Endodermal cell (in vitro differentiated cells): ENCODE data around the gene CSNK1D. TPM values are rescaled to one million over a fixed set of nuclear protein-coding genes. Genes with fewer than 3 reads are reported as not detected.

Experiments used
- DNase-seq: peaks from one replicate; pipeline ENCODE4 v3.0.0-alpha.2; 2017
- H3K27ac ChIP-seq: 2 replicates; pipeline ENCODE4 v1.5.1; 2013; ENCODE audit warnings: mild to moderate bottlenecking, low read depth, low read length, moderate library complexity
- H3K27me3 ChIP-seq: 2 replicates; pipeline ENCODE4 v1.6.1; 2013; ENCODE audit warnings: mild to moderate bottlenecking, low read length, moderate library complexity; ENCODE audit not compliant: insufficient read depth, control insufficient read depth, poor library complexity, severe bottlenecking
- H3K36me3 ChIP-seq: 2 replicates; pipeline ENCODE4 v1.7.0; 2013; ENCODE audit warnings: mild to moderate bottlenecking, low read length, moderate library complexity; ENCODE audit not compliant: control insufficient read depth, insufficient read depth
- H3K4me1 ChIP-seq: one replicate; pipeline ENCODE4 v1.7.0; 2013; ENCODE audit warnings: low read length; ENCODE audit not compliant: control insufficient read depth, insufficient read depth
- H3K4me3 ChIP-seq: 2 replicates; pipeline ENCODE4 v1.5.1; 2013; ENCODE audit warnings: mild to moderate bottlenecking, low read length, moderate library complexity
- H3K9ac ChIP-seq: 2 replicates; pipeline ENCODE4 v1.6.1; 2013; ENCODE audit warnings: mild to moderate bottlenecking, low read length, moderate library complexity; ENCODE audit not compliant: poor library complexity, severe bottlenecking; ENCODE audit errors: extremely low read depth
- H3K9me3 ChIP-seq: 2 replicates; pipeline ENCODE4 v1.6.1; 2013; ENCODE audit warnings: mild to moderate bottlenecking, low read length, moderate library complexity; ENCODE audit not compliant: control insufficient read depth
- H3K27ac Mint-ChIP-seq: 2 replicates; pipeline ENCODE4 v1.8.0; 2020; ENCODE audit warnings: mixed read lengths
- H3K27me3 Mint-ChIP-seq: 2 replicates; pipeline ENCODE4 v1.8.0; 2021; ENCODE audit warnings: mild to moderate bottlenecking, mixed read lengths; ENCODE audit not compliant: insufficient read depth
- H3K36me3 Mint-ChIP-seq: 2 replicates; pipeline ENCODE4 v1.8.0; 2020; ENCODE audit warnings: low read depth, mixed read lengths
- H3K4me1 Mint-ChIP-seq: 2 replicates; pipeline ENCODE4 v1.8.0; 2020; ENCODE audit warnings: mixed read lengths
- H3K4me3 Mint-ChIP-seq: 2 replicates; pipeline ENCODE4 v1.8.0; 2020; ENCODE audit warnings: mild to moderate bottlenecking, moderate library complexity, mixed read lengths
- H3K9me3 Mint-ChIP-seq: 2 replicates; pipeline ENCODE4 v1.8.0; 2020; ENCODE audit warnings: mild to moderate bottlenecking, mixed read lengths
- WGBS, 2 experiments: methylation state at CpG; one replicate each; pipeline versions ENCODE4 v1.1.5 to v1.1.7; 2013; ENCODE audit warnings: missing lambda C conversion rate in 2 of 2, mixed read lengths in 1 of 2; ENCODE audit not compliant: insufficient coverage in 1 of 2, insufficient read length in 1 of 2; 5-methylcytosine and 5-hydroxymethylcytosine counted together
- total RNA-seq, 2 donors: library from RNA; stranded (reverse); fragmentation: NEBNext Ultra II Directional in 1 of 2; extraction: Animal tissue kit (Norgen Biotek cat#: 25700) in 1 of 2; gene quantifications; 2 replicates in 1 of 2; 3 replicates in 1 of 2; pipeline ENCODE4 v1.2.1, GENCODE V29; 2021
- TF ChIP-seq, protein P1 (sequence below): fragments of 200-600 bp; sonication (generic); conservative IDR thresholded peaks from 2 replicates; pipeline ENCODE4 v1.5.0; 2021; ENCODE audit warnings: antibody characterized with exemption, mild to moderate bottlenecking

CSNK1D gene
- total RNA-seq, 2 donors from 2014 or later = 104 to 143 TPM

DNA sequence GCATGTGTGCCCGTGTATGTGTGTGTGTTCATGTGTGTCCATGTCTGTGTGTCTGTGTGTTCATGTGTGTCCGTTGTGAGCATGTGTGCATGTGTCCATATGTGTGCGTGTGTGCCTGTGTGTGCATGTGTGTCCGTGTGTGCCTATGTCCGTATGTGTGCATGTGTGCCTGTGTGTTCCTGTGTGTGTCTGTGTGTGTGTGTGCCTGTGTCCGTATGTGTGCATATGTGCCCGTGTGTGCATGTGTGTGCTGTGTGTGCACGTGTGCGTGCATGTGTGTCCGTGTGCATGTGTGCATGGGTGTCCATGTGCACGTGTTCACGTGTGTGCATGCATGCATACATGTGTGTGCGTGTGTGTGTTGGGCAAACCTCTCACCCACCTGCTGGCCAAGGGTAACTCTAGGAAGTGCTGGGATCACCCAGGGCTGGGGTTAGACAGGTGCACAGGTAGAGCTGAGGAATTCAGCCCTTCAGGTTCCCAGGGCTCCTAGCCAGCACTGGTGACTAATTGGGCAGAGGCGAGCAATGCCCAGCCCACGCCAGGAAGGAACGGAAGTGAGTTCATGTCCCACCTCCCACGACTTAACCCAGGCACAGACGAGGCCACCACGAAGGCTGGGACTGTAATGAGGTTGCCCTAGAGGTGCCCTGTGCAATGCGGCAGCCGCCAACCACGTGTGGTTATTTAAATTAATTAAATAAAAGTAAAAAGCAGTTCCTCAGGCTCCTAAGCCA, 8.2 kb upstream of the CSNK1D start:
- TF ChIP-seq, protein P1, sequence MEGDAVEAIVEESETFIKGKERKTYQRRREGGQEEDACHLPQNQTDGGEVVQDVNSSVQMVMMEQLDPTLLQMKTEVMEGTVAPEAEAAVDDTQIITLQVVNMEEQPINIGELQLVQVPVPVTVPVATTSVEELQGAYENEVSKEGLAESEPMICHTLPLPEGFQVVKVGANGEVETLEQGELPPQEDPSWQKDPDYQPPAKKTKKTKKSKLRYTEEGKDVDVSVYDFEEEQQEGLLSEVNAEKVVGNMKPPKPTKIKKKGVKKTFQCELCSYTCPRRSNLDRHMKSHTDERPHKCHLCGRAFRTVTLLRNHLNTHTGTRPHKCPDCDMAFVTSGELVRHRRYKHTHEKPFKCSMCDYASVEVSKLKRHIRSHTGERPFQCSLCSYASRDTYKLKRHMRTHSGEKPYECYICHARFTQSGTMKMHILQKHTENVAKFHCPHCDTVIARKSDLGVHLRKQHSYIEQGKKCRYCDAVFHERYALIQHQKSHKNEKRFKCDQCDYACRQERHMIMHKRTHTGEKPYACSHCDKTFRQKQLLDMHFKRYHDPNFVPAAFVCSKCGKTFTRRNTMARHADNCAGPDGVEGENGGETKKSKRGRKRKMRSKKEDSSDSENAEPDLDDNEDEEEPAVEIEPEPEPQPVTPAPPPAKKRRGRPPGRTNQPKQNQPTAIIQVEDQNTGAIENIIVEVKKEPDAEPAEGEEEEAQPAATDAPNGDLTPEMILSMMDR = no peak
- no peak overlapping the region for H3K4me3 Mint-ChIP-seq
- H3K36me3 Mint-ChIP-seq = no peaks in the 10 kb centered on the region
- Histone ChIP-seq H3K27me3 (no peaks in the 10 kb centered on the region), H3K36me3 (no peaks in the 10 kb centered on the region), H3K9me3 (no peaks in the 10 kb centered on the region), H3K4me1 (peaks cover 12% of the 10 kb centered on the region), H3K27ac (no peak overlapping the region), H3K4me3 (no peak overlapping the region), H3K9ac (no peak overlapping the region)
- peaks cover 19% of the 10 kb centered on the region for H3K4me1 Mint-ChIP-seq
- DNase-seq = no peak
- peaks cover 41% of the 10 kb centered on the region for H3K27me3 Mint-ChIP-seq
- peaks cover 3% of the 10 kb centered on the region for H3K9me3 Mint-ChIP-seq
- WGBS, 2 experiments = 92% methylated on average over 11 to 22 of the region's 22 CpGs
- H3K27ac Mint-ChIP-seq = no peak overlapping the region

DNA sequence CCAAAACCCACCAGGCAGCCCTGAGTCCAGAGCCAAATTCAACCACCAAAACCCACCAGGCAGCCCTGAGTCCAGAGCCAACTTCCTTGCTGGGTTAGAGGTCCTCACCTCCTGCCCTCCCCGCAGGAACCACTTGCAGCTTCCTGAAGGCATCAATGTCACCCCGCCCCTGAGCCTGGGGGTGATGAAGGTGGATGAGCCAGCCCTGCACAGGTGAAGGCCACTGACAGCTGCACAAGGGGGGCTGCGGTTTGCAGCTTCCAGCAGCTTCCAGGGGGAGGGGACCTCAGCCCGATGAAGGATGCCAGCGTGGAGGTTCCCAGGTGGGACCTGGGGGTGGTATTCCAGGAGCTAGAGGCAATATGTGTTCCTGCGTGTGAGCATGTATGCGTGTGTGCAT, 7.6 kb upstream of the CSNK1D start:
- no peaks in the 10 kb centered on the region for H3K9me3 ChIP-seq
- H3K9me3 Mint-ChIP-seq = peaks cover 2% of the 10 kb centered on the region
- TF ChIP-seq, protein P1 = no peak
- WGBS, 2 experiments = 88 to 89% methylated on average over 3 to 7 of the region's 7 CpGs
- peaks cover 19% of the 10 kb centered on the region for H3K4me1 Mint-ChIP-seq
- H3K36me3 ChIP-seq = no peaks in the 10 kb centered on the region
- H3K27me3 ChIP-seq = no peaks in the 10 kb centered on the region
- no peak overlapping the region for H3K4me3 Mint-ChIP-seq
- H3K4me3 ChIP-seq = no peak overlapping the region
- peak; percentile 61 for DNase-seq
- H3K36me3 Mint-ChIP-seq = no peaks in the 10 kb centered on the region
- H3K27ac ChIP-seq = no peak overlapping the region
- H3K27ac Mint-ChIP-seq = no peak overlapping the region
- H3K9ac ChIP-seq = no peak overlapping the region
- H3K4me1 ChIP-seq = peaks cover 12% of the 10 kb centered on the region
- peaks cover 44% of the 10 kb centered on the region for H3K27me3 Mint-ChIP-seq

DNA sequence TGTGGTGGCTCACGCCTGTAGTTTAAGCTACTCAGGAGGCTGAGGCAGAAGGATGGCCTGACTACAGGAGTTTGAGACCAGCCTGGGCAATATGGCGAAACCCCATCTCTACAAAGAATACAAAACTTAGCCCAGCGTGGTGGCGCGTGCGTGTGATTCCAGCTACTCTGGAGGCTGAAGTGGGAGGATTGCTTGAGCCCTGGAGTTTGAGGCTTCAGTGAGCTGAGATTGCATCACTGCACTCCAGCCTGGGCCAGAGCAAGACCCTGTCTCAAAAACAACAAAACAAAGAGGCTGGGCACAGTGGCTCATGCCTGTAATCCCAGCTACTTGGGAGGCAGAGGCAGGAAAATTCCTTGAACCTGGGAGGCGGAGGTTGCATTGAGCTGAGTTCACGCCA, 7.0 kb upstream of the CSNK1D start:
- 89 to 96% methylated on average over 7 to 8 of the region's 8 CpGs for WGBS, 2 experiments
- TF ChIP-seq, protein P1 = no peak
- H3K9me3 ChIP-seq = no peaks in the 10 kb centered on the region
- no peaks in the 10 kb centered on the region for H3K27me3 ChIP-seq
- H3K4me1 ChIP-seq = peaks cover 12% of the 10 kb centered on the region
- H3K4me3 Mint-ChIP-seq = no peak overlapping the region
- no peak overlapping the region for H3K4me3 ChIP-seq
- DNase-seq = no peak
- H3K27me3 Mint-ChIP-seq = peaks cover 46% of the 10 kb centered on the region
- no peaks in the 10 kb centered on the region for H3K36me3 ChIP-seq
- H3K27ac Mint-ChIP-seq = no peak overlapping the region
- H3K9me3 Mint-ChIP-seq = peaks cover 2% of the 10 kb centered on the region
- H3K36me3 Mint-ChIP-seq = no peaks in the 10 kb centered on the region
- H3K27ac ChIP-seq = no peak overlapping the region
- no peak overlapping the region for H3K9ac ChIP-seq
- peaks cover 19% of the 10 kb centered on the region for H3K4me1 Mint-ChIP-seq
